ENCODE data around the gene PPM1H. TPM values are rescaled to one million over a fixed set of nuclear protein-coding genes. Genes with fewer than 3 reads are reported as not detected.

Gene PPM1H
- total RNA-seq, 3 donors from 2014 or later (not counting 1 experiment from before 2014, with no cell fraction given) = 0.18 to 2.1 (median 0.40) TPM

GRCh38 chr12:62917926-62918325, 17.0 kb downstream of the PPM1H start:
- no peak for TF ChIP-seq CTCF (IDR thresholded peaks at IDR 0.05)
- no peak for DNase-seq
- H3K27ac ChIP-seq (ENCODE audit: low read length) = no peak overlapping the region
- no peaks in the 10 kb centered on the region for H3K27me3 ChIP-seq (ENCODE audit: control insufficient read depth, insufficient read depth, low read length)
- H3K4me3 ChIP-seq (ENCODE audit: low read length) = no peak overlapping the region
- no peaks in the 10 kb centered on the region for H3K9me3 Mint-ChIP-seq
- no peaks in the 10 kb centered on the region for H3K9me3 ChIP-seq (ENCODE audit: control insufficient read depth, insufficient read depth, low read length)
- no peaks in the 10 kb centered on the region for H3K36me3 ChIP-seq (ENCODE audit: control insufficient read depth, insufficient read depth, low read length)
- 50% methylated on average over 1 of the region's 1 CpG for WGBS (ENCODE audit: insufficient coverage)
- no peaks in the 10 kb centered on the region for H3K27me3 Mint-ChIP-seq (ENCODE audit: low read depth in 2 of 2)
- H3K4me1 ChIP-seq (ENCODE audit: control insufficient read depth, insufficient read depth, low read length) = no peaks in the 10 kb centered on the region
- H3K4me1 Mint-ChIP-seq = no peaks in the 10 kb centered on the region
- H3K27ac Mint-ChIP-seq = no peak overlapping the region
- intact Hi-C loops (cut with micrococcal nuclease) = no loop called here
- ATAC-seq = no peak
- no peak overlapping the region for H3K4me3 Mint-ChIP-seq
- no peaks in the 10 kb centered on the region for H3K36me3 Mint-ChIP-seq

GRCh38 chr12:62916632-62917425, 18.1 kb downstream of the PPM1H start:
- Mint-ChIP-seq H3K9me3 (no peaks in the 10 kb centered on the region), H3K27me3 (ENCODE audit: low read depth in 2 of 2) (peaks cover under 1 to 5% of the 10 kb centered on the region in 2 donors), H3K4me3 (no peak overlapping the region), H3K36me3 (no peaks in the 10 kb centered on the region), H3K4me1 (no peaks in the 10 kb centered on the region), H3K27ac (no peak overlapping the region)
- intact Hi-C loops (cut with micrococcal nuclease) = no loop called here
- no peaks in the 10 kb centered on the region for H3K27me3 ChIP-seq (ENCODE audit: control insufficient read depth, insufficient read depth, low read length)
- H3K27ac ChIP-seq (ENCODE audit: low read length) = no peak overlapping the region
- DNase-seq (no peak), ATAC-seq (no peak)
- H3K36me3 ChIP-seq (ENCODE audit: control insufficient read depth, insufficient read depth, low read length) = no peaks in the 10 kb centered on the region
- no peak overlapping the region for H3K4me3 ChIP-seq (ENCODE audit: low read length)
- WGBS (ENCODE audit: insufficient coverage) = 89% methylated on average over 5 of the region's 7 CpGs
- H3K9me3 ChIP-seq (ENCODE audit: control insufficient read depth, insufficient read depth, low read length) = no peaks in the 10 kb centered on the region
- no peaks in the 10 kb centered on the region for H3K4me1 ChIP-seq (ENCODE audit: control insufficient read depth, insufficient read depth, low read length)
- no peak for TF ChIP-seq CTCF (IDR thresholded peaks at IDR 0.05)

- no peak for TF ChIP-seq CTCF (IDR thresholded peaks at IDR 0.05)
- H3K4me1 ChIP-seq (ENCODE audit: control insufficient read depth, insufficient read depth, low read length) = no peaks in the 10 kb centered on the region
- intact Hi-C loops (cut with micrococcal nuclease) = no loop called here
- H3K4me3 ChIP-seq (ENCODE audit: low read length) = no peak overlapping the region
- no peaks in the 10 kb centered on the region for H3K36me3 ChIP-seq (ENCODE audit: control insufficient read depth, insufficient read depth, low read length)
- Mint-ChIP-seq H3K27me3 (ENCODE audit: low read depth in 2 of 2) (peaks cover 4 to 8% of the 10 kb centered on the region in 2 donors), H3K9me3 (no peaks in the 10 kb centered on the region), H3K36me3 (no peaks in the 10 kb centered on the region), H3K4me3 (no peak overlapping the region), H3K4me1 (no peaks in the 10 kb centered on the region), H3K27ac (no peak overlapping the region)
- DNase-seq (no peak), ATAC-seq (no peak)
- no peaks in the 10 kb centered on the region for H3K27me3 ChIP-seq (ENCODE audit: control insufficient read depth, insufficient read depth, low read length)
- WGBS (ENCODE audit: insufficient coverage) = 89% methylated on average over 6 of the region's 6 CpGs
- H3K27ac ChIP-seq (ENCODE audit: low read length) = no peak overlapping the region
- no peaks in the 10 kb centered on the region for H3K9me3 ChIP-seq (ENCODE audit: control insufficient read depth, insufficient read depth, low read length)
Measured at GRCh38 chr12:62915204-62915529, 19.8 kb downstream of the PPM1H start.
